ENCODE data around the gene ITGA5.

ITGA5 gene

DNA sequence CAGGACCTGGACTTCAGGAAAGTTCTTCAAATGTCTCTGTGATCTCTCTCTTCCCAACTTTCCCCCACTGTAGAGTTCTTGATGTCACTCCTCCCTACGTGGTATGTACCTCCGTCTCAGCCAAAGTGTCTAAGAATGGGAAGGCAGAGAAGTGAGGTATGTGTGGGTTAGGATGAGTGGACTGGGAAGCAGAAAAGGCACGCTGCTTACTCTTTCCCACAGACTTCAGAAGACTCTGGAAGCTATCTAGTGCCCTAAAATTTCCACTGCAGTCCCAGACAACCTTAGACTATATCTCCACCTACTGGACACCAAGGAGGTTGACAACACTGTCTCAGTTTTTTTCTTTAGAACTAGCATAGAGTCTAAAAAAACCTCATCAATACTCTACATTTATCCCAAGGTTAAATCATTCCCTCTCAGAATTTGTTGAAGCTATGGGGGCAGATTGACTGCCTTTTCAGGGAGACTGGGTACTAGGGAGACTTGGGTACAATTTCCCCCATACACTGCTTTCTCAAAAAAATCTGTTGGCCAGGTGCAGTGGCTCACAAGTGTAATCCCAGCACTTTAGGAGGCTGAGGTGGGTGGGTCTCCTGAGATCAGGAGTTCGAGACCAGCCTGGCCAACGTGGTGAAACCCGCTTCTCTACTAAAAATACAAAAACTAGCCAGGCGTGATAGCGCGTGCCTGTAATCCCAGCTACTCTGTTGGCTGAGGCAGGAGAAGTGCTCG is 20.6 kb upstream of the ITGA5 start:
- TF ChIP-seq ZNF274 (IDR thresholded peaks at IDR 0.05; ENCODE audit: low read depth, low read length) = no peak
- H3K4me3 ChIP-seq (ENCODE audit: low read length) = no peak overlapping the region

DNA sequence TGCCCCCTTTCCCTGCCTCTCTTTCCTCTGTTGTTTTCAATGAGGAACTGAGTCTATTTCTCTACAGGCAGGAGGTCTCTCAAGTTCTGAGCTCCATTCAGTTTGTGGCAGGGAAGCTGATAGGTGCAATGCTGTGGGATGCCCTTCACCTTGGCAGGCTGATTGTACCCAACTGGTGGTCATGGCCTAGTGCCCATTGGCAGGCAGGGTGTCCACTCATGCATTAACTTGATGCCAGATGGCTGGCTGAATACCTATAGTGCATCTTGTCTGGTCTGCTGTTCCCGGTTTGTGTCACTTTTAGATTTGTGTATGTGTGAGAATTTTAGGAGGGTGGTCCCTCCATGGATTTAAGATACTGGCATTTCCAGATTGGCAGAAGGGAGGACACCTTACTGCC is 20.0 kb upstream of the ITGA5 start:
- no peak for TF ChIP-seq ZNF274 (IDR thresholded peaks at IDR 0.05; ENCODE audit: low read depth, low read length)

DNA sequence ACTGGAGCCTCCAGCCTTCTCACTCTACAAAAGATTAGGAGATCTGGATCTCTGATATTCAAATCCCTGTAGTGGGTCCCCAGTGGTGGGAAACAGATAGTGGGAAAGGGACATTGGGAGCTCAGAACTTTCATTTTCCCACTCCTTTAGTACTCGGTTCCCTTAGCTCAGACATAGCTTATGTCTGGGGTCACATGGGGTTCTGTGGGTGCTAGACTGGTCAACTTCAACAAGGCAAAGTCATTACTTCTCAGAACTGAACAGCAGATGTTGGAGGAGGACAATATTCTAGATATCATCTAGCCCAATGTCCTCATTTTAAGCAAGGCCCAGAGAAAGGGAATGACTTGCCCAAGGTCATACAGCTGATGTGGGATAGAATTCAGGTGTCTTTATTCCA is 19.5 kb upstream of the ITGA5 start:
- no peak overlapping the region for H3K4me3 ChIP-seq (ENCODE audit: low read length)
- no peak for TF ChIP-seq ZNF274 (IDR thresholded peaks at IDR 0.05; ENCODE audit: low read depth, low read length)

More for the DNA sequence above, 20.0 kb upstream of the ITGA5 start:
- H3K4me3 ChIP-seq (ENCODE audit: low read length) = no peak overlapping the region

DNA sequence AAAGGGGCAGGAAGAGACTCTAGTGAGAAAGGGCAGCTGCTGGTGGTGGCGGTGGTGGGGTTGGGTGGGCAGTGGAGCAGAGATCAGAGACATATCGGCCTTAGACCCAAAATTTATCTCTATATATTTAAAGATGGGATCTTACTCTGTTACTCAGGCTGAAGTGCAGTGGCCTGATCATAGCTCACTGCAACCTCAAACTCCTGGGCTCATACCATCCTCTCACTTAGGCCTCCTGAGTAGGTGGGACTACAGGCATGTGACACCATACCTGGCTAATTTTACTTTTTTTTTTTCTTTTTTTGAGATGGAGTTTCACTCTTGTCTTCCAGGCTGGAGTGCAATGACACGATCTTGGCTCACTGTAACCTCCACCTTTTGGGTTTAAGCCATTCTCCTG is 18.6 kb upstream of the ITGA5 start:
- TF ChIP-seq ZNF274 (IDR thresholded peaks at IDR 0.05; ENCODE audit: low read depth, low read length) = no peak
- H3K4me3 ChIP-seq (ENCODE audit: low read length) = no peak overlapping the region

DNA sequence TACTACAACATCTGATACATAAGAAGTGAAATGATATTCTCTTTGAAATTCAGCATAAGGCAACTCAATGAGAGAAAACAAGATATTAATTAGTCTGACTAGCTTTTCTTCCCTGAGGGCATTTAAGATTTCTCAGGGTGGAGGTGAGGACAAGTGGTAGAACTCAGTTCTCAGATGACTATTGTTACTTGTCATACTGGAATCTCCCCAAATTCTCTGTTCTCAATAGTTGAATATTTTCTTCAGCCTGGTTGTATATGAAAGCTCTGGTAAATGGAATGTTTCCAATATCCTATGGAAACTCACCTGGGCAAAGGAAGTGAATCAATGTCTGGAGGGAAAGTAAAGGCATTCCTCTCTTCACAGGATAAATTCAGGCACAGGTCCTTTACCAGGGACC is 18.2 kb upstream of the ITGA5 start:
- TF ChIP-seq ZNF274 (IDR thresholded peaks at IDR 0.05; ENCODE audit: low read depth, low read length) = no peak
- H3K4me3 ChIP-seq (ENCODE audit: low read length) = no peak overlapping the region

DNA sequence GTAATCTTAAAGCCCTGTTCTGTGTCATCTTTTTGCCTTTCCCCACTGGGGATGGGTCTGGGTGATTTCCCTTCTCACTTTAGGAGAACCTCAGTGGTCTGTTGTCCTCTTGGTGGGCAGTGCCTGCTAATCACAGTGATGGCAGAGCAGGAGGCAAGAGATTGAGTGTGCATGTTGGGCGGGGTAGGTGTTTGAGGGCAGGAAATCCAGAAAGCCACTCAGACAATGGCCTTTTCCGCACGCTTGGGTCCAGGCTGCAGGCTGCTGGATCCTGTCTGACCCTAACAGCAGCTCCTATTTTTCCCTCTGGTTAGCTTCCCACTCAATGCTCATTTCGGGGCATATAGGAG is 13.7 kb upstream of the ITGA5 start:
- H3K4me3 ChIP-seq (ENCODE audit: low read length) = no peak overlapping the region

DNA sequence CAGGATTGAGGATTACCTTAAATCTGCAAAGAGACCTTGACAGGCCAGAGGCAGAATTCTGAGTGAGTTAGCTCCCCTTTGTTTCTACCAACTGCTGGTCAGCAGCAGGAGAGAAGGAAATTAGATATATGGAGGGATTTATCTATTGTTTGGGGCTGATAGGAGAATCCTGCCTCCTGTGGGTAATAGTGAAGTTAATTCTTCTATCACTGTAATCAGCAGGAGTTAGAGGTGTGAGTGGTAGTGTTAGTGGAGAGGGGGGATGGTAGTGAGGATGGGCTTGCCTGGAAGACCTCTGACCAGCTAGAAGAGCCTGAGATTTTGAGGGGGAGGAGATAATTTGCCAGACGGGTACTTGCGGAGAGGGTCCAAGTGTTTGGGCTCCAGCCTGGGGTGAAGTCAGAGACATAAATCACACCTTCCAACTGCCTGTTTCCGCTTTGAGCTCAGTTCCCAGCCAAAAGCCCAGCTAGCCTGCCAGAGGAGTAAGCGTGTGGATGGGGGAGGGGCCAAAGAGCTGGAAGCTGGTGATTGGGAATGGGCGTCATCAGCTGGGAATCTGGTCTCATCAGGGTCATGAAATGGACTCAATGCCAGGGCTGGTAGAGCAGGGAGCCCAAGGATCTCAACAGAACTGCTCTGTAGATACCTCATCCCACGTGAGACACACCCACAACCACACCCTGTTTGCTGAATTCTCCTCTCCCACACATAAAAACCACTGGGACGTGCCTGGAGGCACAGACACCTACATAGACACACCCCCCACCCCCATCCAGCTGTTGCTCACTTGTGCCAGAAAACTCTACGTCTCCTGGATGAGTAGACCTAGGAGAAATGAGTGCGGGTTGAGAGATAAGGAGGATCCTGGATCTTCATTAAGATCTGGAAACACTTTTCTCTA is 13.1 kb upstream of the ITGA5 start:
- H3K4me3 ChIP-seq (ENCODE audit: low read length) = no peak overlapping the region
- TF ChIP-seq ZNF274 (IDR thresholded peaks at IDR 0.05; ENCODE audit: low read depth, low read length) = no peak

More for the DNA sequence above, 13.7 kb upstream of the ITGA5 start:
- TF ChIP-seq ZNF274 (IDR thresholded peaks at IDR 0.05; ENCODE audit: low read depth, low read length) = no peak

DNA sequence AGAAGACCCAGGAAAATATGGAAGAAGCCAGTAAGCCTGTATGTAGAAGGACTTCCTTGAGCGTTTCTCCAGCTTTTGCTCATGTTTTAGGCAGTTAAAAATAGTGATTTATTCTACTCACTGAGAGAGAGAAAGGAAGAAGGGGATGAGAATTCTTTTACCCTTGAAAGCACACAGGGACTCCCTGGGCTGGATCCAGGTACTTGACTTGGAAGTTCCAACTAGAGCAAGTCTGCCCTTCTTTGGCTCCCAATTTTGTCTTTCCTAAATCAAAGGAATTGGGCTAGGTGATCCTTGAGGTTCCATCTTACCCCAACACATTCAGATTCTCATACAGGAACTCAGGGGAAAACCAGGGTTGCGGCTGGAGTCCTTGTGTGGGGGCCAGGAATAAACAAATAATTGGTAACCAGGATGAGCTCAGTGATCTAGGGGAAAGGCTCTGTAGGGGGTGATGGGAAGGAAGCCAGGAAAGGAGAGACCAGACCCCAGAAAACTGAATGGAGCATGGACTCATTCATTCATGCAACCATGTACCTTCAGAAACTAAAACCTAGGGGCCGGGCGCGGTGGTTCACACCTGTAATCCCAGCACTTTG is 11.5 kb upstream of the ITGA5 start:
- TF ChIP-seq ZNF274 (IDR thresholded peaks at IDR 0.05; ENCODE audit: low read depth, low read length) = no peak
- no peak overlapping the region for H3K4me3 ChIP-seq (ENCODE audit: low read length)

DNA sequence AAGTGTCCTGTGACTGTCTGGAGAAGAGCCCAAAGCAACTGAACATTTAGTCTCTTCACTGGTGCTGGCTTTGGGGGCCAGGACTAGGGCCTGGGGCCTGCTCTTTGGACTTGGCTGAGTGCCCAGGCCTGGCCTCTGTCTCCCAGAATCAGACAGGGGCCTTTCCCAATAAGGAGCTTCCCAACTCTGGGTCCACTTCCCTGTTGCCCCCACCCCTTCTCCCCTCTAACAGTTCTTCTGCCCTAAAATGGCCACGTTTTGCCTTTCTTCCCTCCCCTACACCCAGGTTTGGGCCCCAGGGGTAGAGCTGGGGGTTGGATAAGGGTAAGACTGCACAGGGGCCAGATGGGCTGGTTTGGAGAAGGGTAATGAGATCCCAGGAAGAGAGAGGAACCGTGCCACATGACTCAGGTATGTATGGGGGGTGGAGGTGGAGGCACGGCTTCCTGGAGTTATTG is 10.0 kb upstream of the ITGA5 start:
- H3K4me3 ChIP-seq (ENCODE audit: low read length) = no peak overlapping the region
- TF ChIP-seq ZNF274 (IDR thresholded peaks at IDR 0.05; ENCODE audit: low read depth, low read length) = no peak

DNA sequence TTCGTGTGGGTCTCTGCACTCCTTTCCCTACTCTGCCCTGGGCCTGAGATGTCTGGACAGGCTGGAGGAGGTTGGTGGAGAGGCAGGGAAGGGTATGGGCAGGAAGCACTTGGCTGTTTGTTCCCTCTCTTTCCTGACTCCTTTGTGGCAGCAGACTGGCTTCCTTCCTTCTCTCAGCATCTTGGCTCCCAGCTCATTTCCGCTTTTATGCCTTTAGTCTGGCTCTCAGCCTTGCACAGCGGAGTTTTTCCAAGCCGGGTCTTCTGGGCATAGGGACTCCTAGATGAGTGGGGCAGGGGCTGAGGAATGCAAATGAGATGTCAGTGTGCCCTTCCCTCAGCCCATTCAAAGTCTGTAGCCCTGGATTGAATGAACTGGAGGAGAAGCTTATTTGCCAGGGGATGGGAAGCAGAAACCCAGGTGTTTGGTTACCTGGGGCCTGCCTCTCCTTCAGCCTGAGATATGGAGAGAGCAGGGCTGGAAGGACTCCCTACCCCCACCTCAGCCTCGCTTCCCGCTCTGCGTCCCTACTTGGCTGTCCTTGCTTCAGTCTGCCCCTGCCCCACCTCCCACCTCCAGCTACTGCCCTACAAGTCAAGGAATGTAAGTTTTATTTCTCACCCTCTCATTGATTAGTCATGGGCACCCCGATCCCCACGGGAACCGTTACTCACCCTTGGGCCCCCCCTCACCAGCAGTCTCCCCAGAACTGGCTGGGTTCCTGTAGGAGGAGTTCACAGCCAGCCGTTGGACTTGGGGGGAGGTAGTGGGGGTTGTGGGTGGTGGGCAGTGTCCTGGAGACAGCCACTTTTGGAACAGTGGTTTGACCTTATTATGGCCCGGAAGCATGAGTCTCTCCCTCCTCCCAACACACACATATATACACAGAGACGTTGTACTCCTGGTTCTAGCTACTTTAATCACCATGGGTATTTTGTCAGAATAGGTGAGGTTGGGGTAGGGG is 9.3 kb upstream of the ITGA5 start:
- TF ChIP-seq ZNF274 (IDR thresholded peaks at IDR 0.05; ENCODE audit: low read depth, low read length) = no peak
- no peak overlapping the region for H3K4me3 ChIP-seq (ENCODE audit: low read length)

DNA sequence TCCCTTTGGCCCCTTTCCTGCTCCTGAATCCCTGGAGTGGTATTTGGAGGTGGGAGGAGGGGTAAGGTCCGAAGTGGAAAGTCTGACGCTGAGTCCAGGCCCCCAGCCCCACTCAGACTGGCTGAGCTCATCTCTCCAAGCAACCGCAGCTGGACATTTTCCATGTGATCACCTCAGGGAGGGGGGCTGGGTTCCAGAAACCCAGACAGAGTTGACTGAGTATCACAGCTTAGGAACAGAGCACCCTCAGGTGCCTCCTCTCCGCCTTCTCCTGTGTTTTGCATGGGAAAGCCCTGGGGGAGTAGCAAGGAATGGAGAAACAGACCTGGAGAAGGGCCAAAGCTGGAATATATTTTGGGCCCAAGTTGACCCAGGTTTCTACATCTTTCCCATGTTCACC is 8.0 kb upstream of the ITGA5 start:
- no peak for TF ChIP-seq ZNF274 (IDR thresholded peaks at IDR 0.05; ENCODE audit: low read depth, low read length)
- no peak overlapping the region for H3K4me3 ChIP-seq (ENCODE audit: low read length)

DNA sequence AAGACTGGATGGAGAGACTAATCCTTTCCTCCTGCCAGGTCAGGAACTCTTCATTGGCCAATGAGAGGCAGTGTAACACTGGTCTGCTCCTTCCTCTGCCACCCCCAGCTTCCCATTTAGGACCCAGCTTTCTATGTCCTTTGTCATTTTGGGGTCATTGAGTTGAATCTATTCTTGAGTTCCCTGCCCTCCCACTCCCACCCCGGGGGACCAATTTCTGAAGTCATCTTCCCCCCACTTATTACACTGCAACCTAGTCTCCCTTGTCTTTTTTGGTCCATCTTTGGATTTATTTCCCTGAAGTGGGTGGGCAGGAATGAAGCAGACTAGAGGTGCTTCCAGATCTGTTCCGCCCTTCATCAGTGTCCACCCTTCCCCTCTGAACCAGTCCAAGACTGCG is 7.6 kb upstream of the ITGA5 start:
- TF ChIP-seq ZNF274 (IDR thresholded peaks at IDR 0.05; ENCODE audit: low read depth, low read length) = no peak

DNA sequence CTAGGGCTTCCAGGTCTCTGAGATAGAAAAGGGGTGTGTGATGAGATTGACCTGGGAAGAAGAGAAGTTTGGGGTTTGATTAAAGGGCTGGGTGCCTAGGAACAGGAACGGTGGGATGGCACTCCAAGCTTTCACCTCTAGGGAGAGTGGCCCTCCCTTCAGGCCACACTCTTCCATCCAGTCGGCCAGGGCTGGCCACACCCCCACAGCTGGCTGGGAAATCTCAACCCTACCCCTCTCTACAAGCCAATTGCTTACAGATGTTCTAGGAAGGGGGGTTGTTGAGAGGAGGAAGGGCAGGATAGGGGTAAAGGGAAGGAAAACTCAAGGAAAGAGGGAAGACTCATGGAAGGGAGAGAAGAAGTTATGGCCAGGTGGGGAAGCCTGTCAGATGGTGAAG is 6.6 kb upstream of the ITGA5 start:
- no peak overlapping the region for H3K4me3 ChIP-seq (ENCODE audit: low read length)
- TF ChIP-seq ZNF274 (IDR thresholded peaks at IDR 0.05; ENCODE audit: low read depth, low read length) = no peak

More for the DNA sequence above, 7.6 kb upstream of the ITGA5 start:
- H3K4me3 ChIP-seq (ENCODE audit: low read length) = no peak overlapping the region

DNA sequence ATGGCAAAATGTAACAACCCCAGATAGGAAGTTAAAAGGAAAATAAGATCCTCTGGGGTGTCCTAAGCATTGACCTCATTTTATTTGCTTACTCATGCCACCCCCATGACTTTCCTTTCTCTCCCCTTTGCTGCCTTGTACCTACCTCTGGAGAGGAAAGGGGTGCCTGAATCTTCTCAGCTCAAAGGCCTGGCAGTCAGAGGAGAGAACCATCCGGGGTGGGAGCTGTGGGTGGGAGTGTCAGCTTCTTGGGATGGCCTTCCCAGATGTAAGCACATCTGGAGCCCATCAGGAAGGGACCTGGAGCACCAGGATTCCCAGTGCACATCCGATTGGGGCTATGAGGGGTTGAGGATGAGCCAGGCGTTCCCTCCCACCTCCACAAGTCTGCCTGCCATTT is 5.2 kb upstream of the ITGA5 start:
- no peak overlapping the region for H3K4me3 ChIP-seq (ENCODE audit: low read length)
- no peak for TF ChIP-seq ZNF274 (IDR thresholded peaks at IDR 0.05; ENCODE audit: low read depth, low read length)

Measured in GM08714 (cell line).